Measurements from ENCODE around the gene TMEM144.

The TMEM144 gene

DNA sequence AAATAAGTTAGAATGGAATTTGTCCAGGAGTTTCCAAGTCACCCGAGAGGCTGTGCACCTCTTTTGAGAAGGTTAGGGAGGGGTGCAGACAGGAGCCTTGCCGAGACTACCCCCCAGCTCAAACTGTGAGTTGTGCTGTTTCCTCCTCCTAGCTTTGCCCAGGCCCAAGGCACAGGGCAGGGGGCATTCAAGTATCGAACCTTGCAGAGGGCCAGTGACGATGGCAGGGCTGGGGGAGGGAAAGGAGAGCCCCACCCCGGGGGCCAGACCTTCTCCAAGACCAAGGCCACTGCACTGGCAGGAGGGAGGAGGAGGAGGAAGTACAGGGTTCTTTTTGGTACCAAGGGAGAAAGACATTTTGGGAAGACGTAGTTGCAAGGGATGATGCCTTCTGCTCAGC is 80.6 kb downstream of the TMEM144 start:
- Histone ChIP-seq H3K27ac (replicated peaks; ENCODE audit: low read length) (no peak overlapping the region), H3K4me1 (ENCODE audit: control insufficient read depth in 2 of 2, insufficient read depth in 1 of 2, low read depth in 1 of 2, low read length in 2 of 2) (no peaks in the 10 kb centered on the region), H3K9ac (ENCODE audit: low read depth, low read length, poor library complexity) (no peak overlapping the region), H3K18ac (ENCODE audit: low read length) (no peak overlapping the region), H4K91ac (ENCODE audit: low read depth, low read length, poor library complexity) (no peak overlapping the region), H2BK5ac (ENCODE audit: low read length) (no peak overlapping the region), H3K4me2 (ENCODE audit: insufficient read depth, low read length, poor library complexity, severe bottlenecking) (no peak overlapping the region), H4K8ac (ENCODE audit: low read depth, low read length) (no peak overlapping the region), H2AK5ac (ENCODE audit: low read depth, low read length) (no peak overlapping the region), H3K4ac (ENCODE audit: low read length) (no peak overlapping the region), H2BK120ac (ENCODE audit: low read depth, low read length) (no peak overlapping the region), H3K23ac (ENCODE audit: low read depth, low read length, poor library complexity) (no peak overlapping the region), H3K14ac (ENCODE audit: low read length) (no peak overlapping the region), H2AFZ (ENCODE audit: low read length) (no peak overlapping the region), H3K4me3 (ENCODE audit: low read length in 2 of 2) (no peak overlapping the region), H3K36me3 (replicated peaks in 1 of 2; ENCODE audit: control insufficient read depth in 2 of 2, insufficient read depth in 2 of 2, low read length in 2 of 2) (no peaks in the 10 kb centered on the region), H3K27me3 (ENCODE audit: control insufficient read depth in 3 of 3, insufficient read depth in 3 of 3, low read depth in 1 of 3, low read length in 3 of 3) (no peaks in the 10 kb centered on the region), H3K9me3 (replicated peaks in 1 of 2; ENCODE audit: control insufficient read depth in 2 of 2, insufficient read depth in 1 of 2, low read depth in 1 of 2, low read length in 2 of 2) (peaks cover 0 to 3% of the 10 kb centered on the region in 2 donors), H3K79me1 (ENCODE audit: low read depth, low read length) (no peaks in the 10 kb centered on the region), H2BK12ac (ENCODE audit: low read length) (no peak overlapping the region), H2BK15ac (ENCODE audit: low read length) (no peak overlapping the region)
- WGBS, 2 donors (ENCODE audit: extremely low coverage in 2 of 2, insufficient read length in 2 of 2, insufficient replicate concordance in 1 of 2): no CpG with 5 or more reads among the region's 6 CpGs
- DNase-seq (ENCODE audit: low spot score): no peak

GRCh38 chr4:158291334-158292055 is 81.2 kb downstream of the TMEM144 start:
- Histone ChIP-seq H3K36me3 (replicated peaks in 1 of 2; ENCODE audit: control insufficient read depth in 2 of 2, insufficient read depth in 2 of 2, low read length in 2 of 2) (no peaks in the 10 kb centered on the region), H3K9me3 (replicated peaks in 1 of 2; ENCODE audit: control insufficient read depth in 2 of 2, insufficient read depth in 1 of 2, low read depth in 1 of 2, low read length in 2 of 2) (peaks cover 0 to 3% of the 10 kb centered on the region in 2 donors), H3K79me1 (ENCODE audit: low read depth, low read length) (no peaks in the 10 kb centered on the region), H4K8ac (ENCODE audit: low read depth, low read length) (no peak overlapping the region), H3K14ac (ENCODE audit: low read length) (no peak overlapping the region), H2BK120ac (ENCODE audit: low read depth, low read length) (no peak overlapping the region), H3K4me3 (ENCODE audit: low read length in 2 of 2) (peak overlapping the region in 1 of 2 donors; percentile 10), H3K4me2 (ENCODE audit: insufficient read depth, low read length, poor library complexity, severe bottlenecking) (no peak overlapping the region), H2AK5ac (ENCODE audit: low read depth, low read length) (no peak overlapping the region), H3K27me3 (ENCODE audit: control insufficient read depth in 3 of 3, insufficient read depth in 3 of 3, low read depth in 1 of 3, low read length in 3 of 3) (no peaks in the 10 kb centered on the region), H2BK12ac (ENCODE audit: low read length) (no peak overlapping the region), H3K4me1 (ENCODE audit: control insufficient read depth in 2 of 2, insufficient read depth in 1 of 2, low read depth in 1 of 2, low read length in 2 of 2) (no peaks in the 10 kb centered on the region), H3K23ac (ENCODE audit: low read depth, low read length, poor library complexity) (no peak overlapping the region), H3K4ac (ENCODE audit: low read length) (no peak overlapping the region), H3K27ac (replicated peaks; ENCODE audit: low read length) (no peak overlapping the region), H2BK15ac (ENCODE audit: low read length) (no peak overlapping the region), H2AFZ (ENCODE audit: low read length) (no peak overlapping the region), H3K9ac (ENCODE audit: low read depth, low read length, poor library complexity) (no peak overlapping the region), H4K91ac (ENCODE audit: low read depth, low read length, poor library complexity) (no peak overlapping the region), H2BK5ac (ENCODE audit: low read length) (no peak overlapping the region), H3K18ac (ENCODE audit: low read length) (peak overlapping the region; percentile 6)
- WGBS, 2 donors (ENCODE audit: extremely low coverage in 2 of 2, insufficient read length in 2 of 2, insufficient replicate concordance in 1 of 2): no CpG with 5 or more reads among the region's 11 CpGs
- DNase-seq (ENCODE audit: low spot score): no peak

DNA sequence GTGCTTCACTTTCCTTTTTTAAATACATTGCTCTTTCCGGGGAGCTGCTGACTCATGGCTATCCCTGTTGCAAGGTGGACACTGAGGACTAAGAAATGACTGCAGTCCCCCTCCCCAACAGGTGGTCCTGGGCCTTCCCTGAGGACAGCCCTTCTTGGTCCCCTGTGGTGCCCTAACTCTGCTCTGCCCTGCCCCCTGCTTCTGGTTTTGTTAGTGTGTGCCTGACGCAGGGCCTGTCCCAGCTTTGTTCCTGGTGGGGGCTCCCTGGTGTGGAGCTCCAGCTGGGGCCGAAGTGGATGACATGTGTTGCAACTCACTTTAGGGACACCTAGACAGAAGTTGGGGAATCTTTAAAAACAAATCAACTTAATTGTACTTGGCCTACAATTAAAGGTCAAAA is 81.9 kb downstream of the TMEM144 start:
- no peak for DNase-seq (ENCODE audit: low spot score)
- Histone ChIP-seq H3K9ac (ENCODE audit: low read depth, low read length, poor library complexity) (no peak overlapping the region), H3K4me2 (ENCODE audit: insufficient read depth, low read length, poor library complexity, severe bottlenecking) (no peak overlapping the region), H3K23ac (ENCODE audit: low read depth, low read length, poor library complexity) (no peak overlapping the region), H2BK120ac (ENCODE audit: low read depth, low read length) (no peak overlapping the region), H3K4me3 (ENCODE audit: low read length in 2 of 2) (no peak overlapping the region), H2AK5ac (ENCODE audit: low read depth, low read length) (no peak overlapping the region), H3K36me3 (replicated peaks in 1 of 2; ENCODE audit: control insufficient read depth in 2 of 2, insufficient read depth in 2 of 2, low read length in 2 of 2) (no peaks in the 10 kb centered on the region), H3K18ac (ENCODE audit: low read length) (no peak overlapping the region), H3K4me1 (ENCODE audit: control insufficient read depth in 2 of 2, insufficient read depth in 1 of 2, low read depth in 1 of 2, low read length in 2 of 2) (no peaks in the 10 kb centered on the region), H3K4ac (ENCODE audit: low read length) (no peak overlapping the region), H2BK5ac (ENCODE audit: low read length) (no peak overlapping the region), H4K8ac (ENCODE audit: low read depth, low read length) (no peak overlapping the region), H3K14ac (ENCODE audit: low read length) (no peak overlapping the region), H2BK15ac (ENCODE audit: low read length) (no peak overlapping the region), H2AFZ (ENCODE audit: low read length) (no peak overlapping the region), H3K27ac (replicated peaks; ENCODE audit: low read length) (no peak overlapping the region), H2BK12ac (ENCODE audit: low read length) (no peak overlapping the region), H4K91ac (ENCODE audit: low read depth, low read length, poor library complexity) (no peak overlapping the region), H3K79me1 (ENCODE audit: low read depth, low read length) (no peaks in the 10 kb centered on the region), H3K9me3 (replicated peaks in 1 of 2; ENCODE audit: control insufficient read depth in 2 of 2, insufficient read depth in 1 of 2, low read depth in 1 of 2, low read length in 2 of 2) (peaks cover 0 to 3% of the 10 kb centered on the region in 2 donors), H3K27me3 (ENCODE audit: control insufficient read depth in 3 of 3, insufficient read depth in 3 of 3, low read depth in 1 of 3, low read length in 3 of 3) (no peaks in the 10 kb centered on the region)
- WGBS, 2 donors (ENCODE audit: extremely low coverage in 2 of 2, insufficient read length in 2 of 2, insufficient replicate concordance in 1 of 2): no CpG with 5 or more reads among the region's 3 CpGs

DNA sequence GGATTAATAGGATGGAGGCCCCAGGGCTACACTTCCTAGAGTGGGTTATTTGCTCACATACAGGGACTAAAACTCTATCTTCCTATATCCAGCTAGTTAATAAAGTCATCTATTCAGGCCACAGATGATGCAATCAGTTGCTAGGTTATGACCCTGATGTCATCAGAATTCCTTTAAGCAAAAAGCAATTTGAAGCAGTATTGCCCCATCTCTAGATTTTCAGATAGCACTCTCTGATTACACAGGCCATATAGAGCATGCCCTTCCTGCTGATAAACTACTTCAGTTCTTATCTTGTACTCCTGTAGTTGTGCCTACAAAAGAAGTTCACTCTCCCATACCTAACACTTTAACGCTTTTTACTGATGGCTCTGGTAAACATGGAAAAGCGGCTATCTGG is 84.8 kb downstream of the TMEM144 start:
- Histone ChIP-seq H3K27me3 (ENCODE audit: control insufficient read depth in 3 of 3, insufficient read depth in 3 of 3, low read depth in 1 of 3, low read length in 3 of 3) (no peaks in the 10 kb centered on the region), H2BK5ac (ENCODE audit: low read length) (no peak overlapping the region), H4K91ac (ENCODE audit: low read depth, low read length, poor library complexity) (no peak overlapping the region), H3K23ac (ENCODE audit: low read depth, low read length, poor library complexity) (no peak overlapping the region), H3K4me2 (ENCODE audit: insufficient read depth, low read length, poor library complexity, severe bottlenecking) (no peak overlapping the region), H3K36me3 (replicated peaks in 1 of 2; ENCODE audit: control insufficient read depth in 2 of 2, insufficient read depth in 2 of 2, low read length in 2 of 2) (no peaks in the 10 kb centered on the region), H3K14ac (ENCODE audit: low read length) (no peak overlapping the region), H3K4me3 (ENCODE audit: low read length in 2 of 2) (no peak overlapping the region), H2AFZ (ENCODE audit: low read length) (no peak overlapping the region), H3K27ac (replicated peaks; ENCODE audit: low read length) (no peak overlapping the region), H3K79me1 (ENCODE audit: low read depth, low read length) (no peaks in the 10 kb centered on the region), H2BK120ac (ENCODE audit: low read depth, low read length) (no peak overlapping the region), H3K18ac (ENCODE audit: low read length) (no peak overlapping the region), H2AK5ac (ENCODE audit: low read depth, low read length) (no peak overlapping the region), H2BK12ac (ENCODE audit: low read length) (no peak overlapping the region), H3K4me1 (ENCODE audit: control insufficient read depth in 2 of 2, insufficient read depth in 1 of 2, low read depth in 1 of 2, low read length in 2 of 2) (no peaks in the 10 kb centered on the region), H3K9ac (ENCODE audit: low read depth, low read length, poor library complexity) (no peak overlapping the region), H2BK15ac (ENCODE audit: low read length) (no peak overlapping the region), H4K8ac (ENCODE audit: low read depth, low read length) (no peak overlapping the region), H3K4ac (ENCODE audit: low read length) (no peak overlapping the region), H3K9me3 (replicated peaks in 1 of 2; ENCODE audit: control insufficient read depth in 2 of 2, insufficient read depth in 1 of 2, low read depth in 1 of 2, low read length in 2 of 2) (peaks cover 0 to 3% of the 10 kb centered on the region in 2 donors)
- WGBS, 2 donors (ENCODE audit: extremely low coverage in 2 of 2, insufficient read length in 2 of 2, insufficient replicate concordance in 1 of 2): no CpG with 5 or more reads among the region's 2 CpGs
- no peak for DNase-seq (ENCODE audit: low spot score)

Data from neuronal stem cell (in vitro differentiated cells).